H9 (cell line): ENCODE measurements around the gene RPA1. TPM values are rescaled to one million over a fixed set of nuclear protein-coding genes. Genes with fewer than 3 reads are reported as not detected.

Experiments
- DNase-seq: peaks from one replicate; pipeline ENCODE4 v3.0.0-alpha.2; 2017
- H2AFZ ChIP-seq: one replicate; pipeline ENCODE4 v1.6.1; 2013; ENCODE audit warnings: mild to moderate bottlenecking, low read length, control low read depth, moderate library complexity
- H2AK5ac ChIP-seq: 2 replicates; pipeline ENCODE4 v1.6.1; 2013; ENCODE audit warnings: low read length, control low read depth, mixed read lengths; ENCODE audit not compliant: insufficient read length
- H2BK120ac ChIP-seq: one replicate; pipeline ENCODE4 v1.6.1; 2013; ENCODE audit warnings: low read depth, mild to moderate bottlenecking, low read length, control low read depth, inconsistent platforms; ENCODE audit not compliant: poor library complexity, severe bottlenecking
- H2BK12ac ChIP-seq: 2 replicates; pipeline ENCODE4 v1.6.1; 2013; ENCODE audit warnings: low read length, control low read depth, mixed read lengths, low read depth; ENCODE audit not compliant: insufficient read length
- H2BK15ac ChIP-seq: 2 replicates; pipeline ENCODE4 v1.6.1; 2013; ENCODE audit warnings: low read depth, low read length, control low read depth
- H2BK20ac ChIP-seq: one replicate; pipeline ENCODE4 v1.6.1; 2013; ENCODE audit warnings: low read depth, mild to moderate bottlenecking, low read length, control low read depth, inconsistent platforms; ENCODE audit not compliant: poor library complexity, severe bottlenecking
- H2BK5ac ChIP-seq: 2 replicates; pipeline ENCODE4 v1.6.1; 2013; ENCODE audit warnings: low read length, control low read depth, mixed read lengths; ENCODE audit not compliant: insufficient read length
- H3K14ac ChIP-seq: 2 replicates; pipeline ENCODE4 v1.6.1; 2013; ENCODE audit warnings: low read length, control low read depth; ENCODE audit not compliant: insufficient read depth
- H3K18ac ChIP-seq: 2 replicates; pipeline ENCODE4 v1.6.1; 2013; ENCODE audit warnings: low read depth, mild to moderate bottlenecking, mixed read lengths, low read length, control low read depth; ENCODE audit not compliant: insufficient read length
- H3K23ac ChIP-seq: 2 replicates; pipeline ENCODE4 v1.6.1; 2013; ENCODE audit warnings: low read length, control low read depth, mixed read lengths, low read depth; ENCODE audit not compliant: insufficient read length
- H3K23me2 ChIP-seq: 2 replicates; pipeline ENCODE4 v1.6.1; 2013; ENCODE audit warnings: low read depth, mild to moderate bottlenecking, mixed read lengths, low read length, control low read depth; ENCODE audit not compliant: insufficient read length, poor library complexity, severe bottlenecking
- H3K27ac ChIP-seq: 2 replicates; pipeline ENCODE4 v1.5.1; 2013; ENCODE audit warnings: low read length, control low read depth, mixed read lengths, low read depth; ENCODE audit not compliant: insufficient read length
- H3K27me3 ChIP-seq: 2 replicates; pipeline ENCODE4 v1.6.1; 2013; ENCODE audit warnings: low read length, control low read depth, inconsistent platforms; ENCODE audit not compliant: insufficient read depth
- H3K4ac ChIP-seq: 2 replicates; pipeline ENCODE4 v1.6.1; 2013; ENCODE audit warnings: low read depth, mild to moderate bottlenecking, control low read depth, inconsistent platforms, low read length, moderate library complexity
- H3K4me1 ChIP-seq: 2 replicates; pipeline ENCODE4 v1.6.1; 2013; ENCODE audit warnings: low read length, control low read depth, inconsistent platforms; ENCODE audit not compliant: insufficient read depth
- H3K4me2 ChIP-seq: 2 replicates; pipeline ENCODE4 v1.6.1; 2013; ENCODE audit warnings: low read length, control low read depth, mixed read lengths; ENCODE audit not compliant: insufficient read length, insufficient read depth
- H3K56ac ChIP-seq: 2 replicates; pipeline ENCODE4 v1.6.1; 2013; ENCODE audit warnings: low read depth, mild to moderate bottlenecking, mixed read lengths, low read length, control low read depth; ENCODE audit not compliant: insufficient read length
- H3K79me1 ChIP-seq: 2 replicates; pipeline ENCODE4 v1.6.1; 2013; ENCODE audit warnings: low read depth, mild to moderate bottlenecking, moderate library complexity, low read length, control low read depth, inconsistent platforms; ENCODE audit not compliant: insufficient read depth, poor library complexity, severe bottlenecking
- H3K79me2 ChIP-seq: 2 replicates; pipeline ENCODE4 v1.6.1; 2013; ENCODE audit warnings: low read length, control low read depth, inconsistent platforms; ENCODE audit not compliant: insufficient read depth
- H3K9ac ChIP-seq: 2 replicates; pipeline ENCODE4 v1.6.1; 2013; ENCODE audit warnings: low read length, control low read depth, mixed read lengths; ENCODE audit not compliant: insufficient read length; ENCODE audit errors: extremely low read depth
- H3K9me3 ChIP-seq: one replicate; pipeline ENCODE4 v1.6.1; 2013; ENCODE audit warnings: low read depth, low read length, inconsistent platforms; ENCODE audit not compliant: control insufficient read depth
- H3T11ph ChIP-seq: one replicate; pipeline ENCODE4 v1.6.1; 2013; ENCODE audit warnings: mild to moderate bottlenecking, low read length, control low read depth, inconsistent platforms
- H4K20me1 ChIP-seq: one replicate; pipeline ENCODE4 v1.6.1; 2013; ENCODE audit not compliant: control insufficient read depth, insufficient read length, insufficient read depth
- H4K5ac ChIP-seq: 2 replicates; pipeline ENCODE4 v1.6.1; 2013; ENCODE audit warnings: low read depth, mild to moderate bottlenecking, mixed read lengths, low read length, control low read depth; ENCODE audit not compliant: insufficient read length
- H4K8ac ChIP-seq: replicated peaks from 2 replicates; pipeline ENCODE4 v1.6.1; 2013; ENCODE audit warnings: low read length, control low read depth, mixed read lengths, low read depth; ENCODE audit not compliant: insufficient read length
- H4K91ac ChIP-seq: 2 replicates; pipeline ENCODE4 v1.6.1; 2013; ENCODE audit warnings: low read depth, mild to moderate bottlenecking, moderate library complexity, mixed read lengths, low read length, control low read depth; ENCODE audit not compliant: insufficient read length
- H3K27ac Mint-ChIP-seq, 3 experiments: 2 replicates in 2 of 3; 3 replicates in 1 of 3; pipeline ENCODE4 v1.8.0; 2020 to 2021; ENCODE audit warnings: mixed read lengths in 3 of 3, mild to moderate bottlenecking in 1 of 3, moderate library complexity in 1 of 3
- H3K27me3 Mint-ChIP-seq: 2 replicates; pipeline ENCODE4 v1.8.0; 2021; ENCODE audit warnings: low read depth, mild to moderate bottlenecking, moderate library complexity, mixed read lengths
- H3K36me3 Mint-ChIP-seq, 3 experiments: 2 replicates in 2 of 3; 3 replicates in 1 of 3; pipeline ENCODE4 v1.8.0; 2020 to 2021; ENCODE audit warnings: low read depth in 3 of 3, mixed read lengths in 3 of 3; ENCODE audit not compliant: insufficient read depth in 1 of 3
- H3K4me1 Mint-ChIP-seq, 2 experiments: 2 replicates each; pipeline ENCODE4 v1.8.0; 2020; ENCODE audit warnings: mixed read lengths in 2 of 2
- H3K4me3 Mint-ChIP-seq, 2 experiments: 2 replicates in 1 of 2; 3 replicates in 1 of 2; pipeline ENCODE4 v1.8.0; 2020 to 2021; ENCODE audit warnings: mild to moderate bottlenecking in 2 of 2, mixed read lengths in 2 of 2, moderate library complexity in 1 of 2
- H3K9me3 Mint-ChIP-seq, 2 experiments: 2 replicates in 1 of 2; 3 replicates in 1 of 2; pipeline ENCODE4 v1.8.0; 2020; ENCODE audit warnings: mild to moderate bottlenecking in 2 of 2, mixed read lengths in 2 of 2, moderate library complexity in 1 of 2
- WGBS: extraction: QIAGEN DNeasy Blood & Tissue Kit; methylation state at CpG from one replicate; pipeline ENCODE4 v1.1.7; 2013; ENCODE audit warnings: missing lambda C conversion rate, low lambda C conversion rate, mixed read lengths; ENCODE audit not compliant: insufficient read length; ENCODE audit errors: extremely low coverage; 5-methylcytosine and 5-hydroxymethylcytosine counted together
- total RNA-seq: library from RNA; stranded (reverse); gene quantifications from 2 replicates; pipeline ENCODE4 v1.2.1, GENCODE V29; 2021
- TF ChIP-seq, protein P1 (sequence below): fragments of 200-600 bp; sonication (generic); conservative IDR thresholded peaks from 3 replicates; pipeline ENCODE4 v1.8.0; 2021; ENCODE audit warnings: antibody characterized with exemption, mild to moderate bottlenecking

RPA1 gene
- total RNA-seq, 1 experiment from 2014 or later = 215 TPM

DNA sequence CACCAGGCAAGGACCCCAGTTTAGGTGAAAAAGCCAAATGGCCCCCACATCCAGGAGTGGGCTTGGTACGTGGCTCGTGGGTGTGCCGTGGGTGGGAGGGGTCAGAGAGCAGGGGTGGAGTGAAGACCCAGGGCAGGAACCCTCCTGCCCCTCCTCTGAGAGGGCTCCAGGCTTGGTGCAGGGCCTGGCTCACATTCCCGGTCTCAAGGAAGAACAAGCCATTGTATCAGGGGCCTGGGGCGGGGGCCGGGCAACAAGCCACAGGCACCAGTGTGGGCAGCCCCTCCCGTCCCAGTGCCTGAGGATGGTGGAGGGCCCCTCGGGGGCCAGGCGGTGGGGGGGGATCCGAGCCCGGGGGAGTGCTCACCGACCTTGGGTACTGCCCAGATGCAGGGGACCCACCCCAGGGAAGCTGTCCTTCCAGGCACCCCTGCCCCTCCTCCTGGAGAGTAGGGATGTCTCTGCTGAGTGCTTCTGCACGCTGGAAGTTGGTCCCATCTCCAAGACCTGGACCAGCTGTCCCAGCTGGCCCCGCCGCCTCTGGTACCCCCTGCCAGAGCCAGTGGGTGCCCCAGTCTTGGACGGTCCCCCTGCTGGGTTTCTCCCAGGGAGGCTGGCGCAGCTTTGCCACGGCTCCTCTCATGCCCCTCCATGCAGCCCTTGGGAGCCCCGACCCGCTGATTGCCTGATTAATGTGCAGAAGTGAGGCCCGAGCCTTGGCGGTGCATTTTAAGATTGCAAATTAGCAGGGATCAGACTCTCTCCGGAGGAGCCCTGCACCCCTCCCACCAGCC is 111.7 kb downstream of the RPA1 start:
- WGBS = no CpG with 5 or more reads among the region's 23 CpGs
- TF ChIP-seq, protein P1, sequence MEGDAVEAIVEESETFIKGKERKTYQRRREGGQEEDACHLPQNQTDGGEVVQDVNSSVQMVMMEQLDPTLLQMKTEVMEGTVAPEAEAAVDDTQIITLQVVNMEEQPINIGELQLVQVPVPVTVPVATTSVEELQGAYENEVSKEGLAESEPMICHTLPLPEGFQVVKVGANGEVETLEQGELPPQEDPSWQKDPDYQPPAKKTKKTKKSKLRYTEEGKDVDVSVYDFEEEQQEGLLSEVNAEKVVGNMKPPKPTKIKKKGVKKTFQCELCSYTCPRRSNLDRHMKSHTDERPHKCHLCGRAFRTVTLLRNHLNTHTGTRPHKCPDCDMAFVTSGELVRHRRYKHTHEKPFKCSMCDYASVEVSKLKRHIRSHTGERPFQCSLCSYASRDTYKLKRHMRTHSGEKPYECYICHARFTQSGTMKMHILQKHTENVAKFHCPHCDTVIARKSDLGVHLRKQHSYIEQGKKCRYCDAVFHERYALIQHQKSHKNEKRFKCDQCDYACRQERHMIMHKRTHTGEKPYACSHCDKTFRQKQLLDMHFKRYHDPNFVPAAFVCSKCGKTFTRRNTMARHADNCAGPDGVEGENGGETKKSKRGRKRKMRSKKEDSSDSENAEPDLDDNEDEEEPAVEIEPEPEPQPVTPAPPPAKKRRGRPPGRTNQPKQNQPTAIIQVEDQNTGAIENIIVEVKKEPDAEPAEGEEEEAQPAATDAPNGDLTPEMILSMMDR = no peak
- no peak overlapping the region for H3K27ac ChIP-seq

More for the DNA sequence above, 111.7 kb downstream of the RPA1 start:
- Histone ChIP-seq H3K56ac (no peak overlapping the region), H2BK5ac (no peak overlapping the region), H3K27me3 (no peaks in the 10 kb centered on the region), H3K14ac (no peak overlapping the region), H3K9ac (no peak overlapping the region), H3K79me1 (no peaks in the 10 kb centered on the region), H3K23ac (no peak overlapping the region), H3K79me2 (no peaks in the 10 kb centered on the region), H3K18ac (no peak overlapping the region), H4K91ac (no peak overlapping the region), H2AFZ (no peak overlapping the region), H4K5ac (no peak overlapping the region), H3K4me1 (no peaks in the 10 kb centered on the region), H2BK120ac (no peak overlapping the region), H3K23me2 (peaks cover 3% of the 10 kb centered on the region), H3K4ac (no peak overlapping the region), H3T11ph (no peak overlapping the region), H2BK15ac (no peak overlapping the region), H4K20me1 (no peaks in the 10 kb centered on the region), H3K4me2 (no peak overlapping the region), H3K9me3 (no peaks in the 10 kb centered on the region), H4K8ac (no peak overlapping the region), H2AK5ac (no peak overlapping the region), H2BK12ac (no peak overlapping the region), H2BK20ac (no peak overlapping the region)
- peak; percentile 28 for DNase-seq
- no peak overlapping the region for H3K27ac Mint-ChIP-seq
- peaks cover 9% of the 10 kb centered on the region for H3K27me3 Mint-ChIP-seq
- H3K4me3 Mint-ChIP-seq = no peak overlapping the region
- H3K36me3 Mint-ChIP-seq = no peaks in the 10 kb centered on the region
- peaks cover 0 to 5% of the 10 kb centered on the region in 2 experiments; a peak in 2 of 4 replicates for H3K4me1 Mint-ChIP-seq
- no peaks in the 10 kb centered on the region for H3K9me3 Mint-ChIP-seq
